ENCODE measurements around the gene SCFD1.
"Not testable (repeated sequence)": the region's sequence is repeated elsewhere in the genome, so short reads cannot be mapped to it uniquely, and the experiment has no call there.

Gene SCFD1

DNA sequence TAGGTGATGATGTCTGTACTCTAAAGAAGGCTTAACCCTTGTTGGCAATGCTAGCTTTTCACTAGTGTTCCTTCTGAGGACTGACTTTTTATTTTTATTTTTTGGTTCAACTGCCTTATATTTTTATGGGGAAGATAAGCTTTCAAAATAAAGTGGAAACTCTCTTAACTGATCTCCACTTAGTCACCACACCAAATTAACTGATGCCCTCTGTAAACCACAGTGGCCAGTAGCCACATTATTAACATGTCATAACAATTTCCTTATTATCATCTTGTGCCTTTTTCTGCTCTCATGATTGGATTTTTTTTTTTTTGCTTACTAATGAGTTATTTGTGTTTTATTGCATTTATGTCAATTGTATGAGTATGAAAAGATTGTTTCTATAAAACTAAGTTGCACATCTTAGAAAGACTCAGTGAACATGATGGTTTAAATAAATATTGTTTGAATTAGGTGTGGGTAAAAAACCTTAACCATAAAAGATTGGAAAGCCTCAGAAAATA is 56.9 kb downstream of the SCFD1 start:
- no peak for DNase-seq (ENCODE audit: low read depth)

GRCh38 chr14:30680036-30680435 is 57.9 kb downstream of the SCFD1 start:
- DNase-seq (ENCODE audit: low read depth) = no peak

GRCh38 chr14:30680776-30681175 is 58.7 kb downstream of the SCFD1 start:
- not testable (repeated sequence) for DNase-seq (ENCODE audit: low read depth)

DNA sequence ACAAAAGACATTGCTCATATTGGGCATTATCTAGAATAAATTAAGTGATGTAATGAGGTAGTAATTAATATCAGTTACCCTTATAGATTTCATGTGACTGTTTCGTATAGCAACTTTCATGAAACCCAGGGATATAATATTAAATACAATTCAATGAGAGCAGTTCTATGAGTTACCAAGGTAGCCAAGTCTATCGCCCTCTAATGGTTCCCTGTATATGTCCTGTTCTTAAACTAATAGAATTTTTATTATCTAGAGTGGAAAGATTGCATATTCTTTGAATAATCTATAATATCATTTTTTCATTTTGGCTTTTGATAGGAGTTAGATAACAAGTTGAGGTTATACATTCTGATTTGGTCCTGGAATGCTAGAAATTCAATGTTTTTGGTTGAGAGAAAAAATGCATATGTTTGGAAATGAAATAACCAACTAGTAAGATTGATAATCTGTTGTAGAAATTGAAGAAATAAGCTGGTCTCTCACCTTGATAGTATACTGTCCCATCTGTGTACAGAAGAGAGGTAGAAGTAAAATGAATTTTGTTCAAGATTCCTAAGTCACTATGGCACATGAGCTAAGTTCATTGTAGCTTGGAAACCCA is 59.7 kb downstream of the SCFD1 start:
- no peak for DNase-seq (ENCODE audit: low read depth)

GRCh38 chr14:30690487-30691355 is 68.6 kb downstream of the SCFD1 start:
- DNase-seq (ENCODE audit: low read depth) = not testable (repeated sequence)

GRCh38 chr14:30691751-30692398 is 69.8 kb downstream of the SCFD1 start:
- no peak for DNase-seq (ENCODE audit: low read depth)

DNA sequence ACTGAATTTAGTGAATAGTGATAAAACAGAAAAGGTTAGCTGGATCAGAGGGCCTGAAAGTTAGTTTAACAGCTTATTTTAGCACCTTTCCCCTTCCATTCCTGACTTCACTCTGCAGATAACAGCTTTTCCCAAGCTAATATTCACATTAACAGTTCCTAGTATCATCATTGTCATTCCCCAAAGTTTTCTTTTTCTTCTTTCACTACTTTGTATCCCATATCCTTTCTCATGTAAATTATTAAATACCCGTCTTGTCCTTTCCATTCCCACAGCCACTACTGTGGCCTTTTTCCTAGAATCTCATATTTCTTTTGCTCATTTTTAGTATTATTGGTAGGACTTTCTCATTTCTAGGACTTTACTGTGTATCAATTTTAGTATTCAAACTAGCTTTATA is 70.5 kb downstream of the SCFD1 start:
- DNase-seq (ENCODE audit: low read depth) = no peak

DNA sequence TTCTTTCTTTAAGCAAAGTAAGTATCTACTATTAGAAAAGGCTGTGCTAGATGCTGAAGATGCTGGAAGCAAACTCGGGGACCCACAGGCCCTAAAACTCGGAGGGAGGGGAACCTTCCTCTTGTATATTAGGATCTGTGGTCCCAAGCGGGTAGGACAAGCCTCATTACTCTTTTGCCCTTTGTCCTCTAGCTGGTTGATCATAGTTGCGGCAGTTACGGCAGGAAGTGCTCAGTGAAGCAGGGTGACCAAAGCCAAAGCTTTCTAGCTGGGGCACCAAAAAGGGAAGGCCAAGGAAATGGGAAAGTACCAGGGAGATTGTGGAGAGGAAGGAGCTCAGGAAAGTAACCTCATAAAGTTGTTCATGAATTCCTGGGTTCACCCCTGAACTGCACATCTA is 76.3 kb downstream of the SCFD1 start:
- no peak for DNase-seq (ENCODE audit: low read depth)

DNA sequence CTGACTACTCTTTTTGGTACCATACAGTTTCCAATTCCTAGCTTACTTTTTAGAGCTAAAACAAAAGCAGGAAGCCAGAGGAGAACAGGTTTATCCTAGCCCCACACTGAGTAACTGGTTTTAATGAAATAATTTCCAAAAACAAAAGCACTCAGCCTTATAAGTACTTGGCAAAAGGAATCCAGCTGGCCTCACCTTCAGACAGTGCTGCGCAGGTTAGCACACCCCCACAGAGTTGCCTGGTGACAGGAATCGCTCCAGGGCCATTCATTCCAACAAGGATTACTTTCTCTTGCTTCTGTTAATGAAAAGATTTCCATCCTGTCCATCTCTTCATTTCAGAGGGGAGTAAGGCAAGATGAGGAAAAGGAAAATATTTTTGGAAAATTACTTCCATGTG is 84.6 kb downstream of the SCFD1 start:
- no peak for DNase-seq (ENCODE audit: low read depth)

- no peak for DNase-seq (ENCODE audit: low read depth)
These were observed 86.0 kb downstream of the SCFD1 start for GRCh38 chr14:30708157-30708556.

GRCh38 chr14:30709201-30709600 is 87.1 kb downstream of the SCFD1 start:
- no peak for DNase-seq (ENCODE audit: low read depth)

DNA sequence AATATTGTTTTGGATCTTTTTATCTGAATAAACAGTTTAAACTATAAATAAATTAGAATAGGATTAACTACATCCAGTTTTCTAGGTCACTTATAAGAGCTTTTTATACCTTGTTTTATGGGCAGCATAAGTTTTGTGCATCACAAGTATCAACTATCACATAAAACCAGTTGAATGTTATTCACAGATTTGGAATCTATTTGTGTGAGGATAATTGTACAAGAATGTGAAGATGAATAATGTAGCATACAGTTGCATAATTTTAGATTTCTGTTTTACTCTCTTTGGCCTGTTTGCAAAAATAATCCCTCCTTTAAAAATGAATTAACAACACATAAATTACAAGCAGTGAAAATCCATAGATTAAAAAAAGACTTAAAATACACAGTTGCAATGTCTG is 88.8 kb downstream of the SCFD1 start:
- DNase-seq (ENCODE audit: low read depth) = peak; percentile 3

GRCh38 chr14:30719137-30719536 is 97.0 kb downstream of the SCFD1 start:
- DNase-seq (ENCODE audit: low read depth) = no peak

GRCh38 chr14:30725763-30726162 is 103.6 kb downstream of the SCFD1 start:
- DNase-seq (ENCODE audit: low read depth) = no peak

GRCh38 chr14:30728471-30728870 is 106.4 kb downstream of the SCFD1 start:
- no peak for DNase-seq (ENCODE audit: low read depth)

DNA sequence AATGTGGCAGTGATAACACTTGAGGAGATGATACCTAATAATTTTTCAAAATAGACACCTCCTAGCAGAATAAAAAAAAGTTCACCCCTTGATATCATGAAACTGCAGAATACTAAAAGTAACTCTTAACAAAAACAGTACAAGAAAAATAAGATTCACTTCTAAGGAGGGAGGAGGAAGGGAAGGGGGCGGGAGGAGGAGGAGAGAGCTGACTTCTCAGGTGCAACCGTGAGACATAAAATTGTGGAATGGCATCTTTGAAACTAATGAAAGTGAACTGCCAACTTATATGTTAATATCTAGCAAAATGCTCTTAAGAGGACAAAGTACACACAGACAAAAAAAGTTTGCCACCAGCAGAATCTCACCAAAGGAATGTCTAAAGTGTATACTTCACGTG is 115.8 kb downstream of the SCFD1 start:
- DNase-seq (ENCODE audit: low read depth) = no peak

GRCh38 chr14:30738978-30739377 is 116.9 kb downstream of the SCFD1 start:
- DNase-seq (ENCODE audit: low read depth) = no peak

DNA sequence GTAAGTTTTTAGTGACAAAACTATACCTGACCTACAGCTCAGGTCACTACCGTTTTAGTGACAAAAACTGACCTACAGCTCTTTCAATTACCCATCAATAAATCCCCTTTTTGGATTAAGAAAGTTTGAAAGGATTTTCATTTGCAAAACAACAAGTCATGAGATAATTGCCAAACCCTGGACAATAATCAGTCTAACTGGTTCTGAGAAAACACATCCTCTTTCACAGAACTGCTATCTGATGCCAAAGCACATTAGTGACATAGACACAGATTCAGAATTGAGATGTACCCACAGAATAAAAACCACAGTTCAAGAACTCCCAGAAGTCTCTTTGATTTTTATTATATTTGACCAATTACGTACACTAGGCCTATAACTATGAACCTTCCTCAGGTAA is 126.2 kb downstream of the SCFD1 start:
- DNase-seq (ENCODE audit: low read depth) = no peak

DNA sequence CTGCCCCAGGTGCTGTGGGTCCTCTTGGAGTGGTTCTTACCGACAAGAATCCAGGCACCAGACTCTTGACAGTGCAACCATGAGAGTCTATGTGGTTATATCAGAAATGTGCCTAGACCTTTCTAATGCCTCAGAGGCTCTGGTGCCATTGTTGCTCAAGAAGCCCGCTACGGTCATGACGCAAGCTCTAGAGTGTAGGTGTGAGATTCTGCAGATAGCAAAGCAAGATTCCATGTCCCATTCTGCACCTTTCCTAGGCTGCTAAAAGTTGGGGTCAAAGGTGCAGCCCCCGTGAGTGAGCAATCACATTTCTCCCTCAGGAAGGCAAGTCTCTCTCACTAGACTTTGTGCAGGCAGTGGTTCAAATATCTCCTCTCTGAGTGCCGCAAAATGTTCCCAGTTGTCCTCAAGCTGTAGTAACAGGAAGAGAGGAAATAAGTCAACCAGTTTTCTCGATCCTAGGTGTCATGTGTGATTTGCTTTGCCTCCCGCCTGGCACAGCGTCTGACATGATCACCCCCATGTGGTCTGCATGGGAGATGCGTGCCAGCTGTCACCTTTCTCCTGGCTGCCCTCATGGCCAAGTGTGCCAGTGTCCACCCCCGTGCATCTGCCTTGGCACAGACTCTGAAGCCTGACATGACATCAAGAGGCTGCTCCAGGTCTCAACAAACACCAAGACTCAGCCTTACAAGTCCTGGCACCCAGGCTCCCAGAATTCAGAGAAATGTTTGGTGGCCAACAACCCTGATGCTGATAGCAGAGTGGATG is 129.7 kb downstream of the SCFD1 start:
- DNase-seq (ENCODE audit: low read depth) = no peak

- DNase-seq (ENCODE audit: low read depth) = no peak
These were observed 131.3 kb downstream of the SCFD1 start for GRCh38 chr14:30753452-30753851.

- DNase-seq (ENCODE audit: low read depth) = no peak
These were observed 132.7 kb downstream of the SCFD1 start for GRCh38 chr14:30754778-30755177.

DNA sequence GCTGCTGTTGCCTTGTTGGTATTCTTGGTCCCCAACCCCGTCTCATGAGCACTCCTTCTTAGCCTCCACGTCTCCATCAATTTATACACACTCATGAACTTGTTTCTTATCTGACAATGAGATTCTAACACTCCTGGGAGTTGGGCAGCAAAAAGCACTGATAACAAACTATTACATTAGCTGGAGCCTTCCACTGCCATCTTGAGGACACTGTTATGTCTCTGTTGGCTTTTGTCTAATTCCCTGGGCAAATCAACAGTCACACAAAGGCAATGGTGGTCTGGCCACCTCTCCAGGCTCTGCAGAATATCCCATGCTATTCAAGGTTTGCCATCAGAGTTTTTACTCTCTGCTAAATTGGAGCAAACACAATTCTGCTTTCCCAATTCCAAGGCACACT is 134.5 kb downstream of the SCFD1 start:
- no peak for DNase-seq (ENCODE audit: low read depth)
